Iris pigment epithelial cell (primary cell): ENCODE results near the gene PRDM16.
A peak's percentile ranks its signal among the peaks of the same experiment; 100 is the strongest.
"Not testable (repeated sequence)": the region's sequence is repeated elsewhere in the genome, so short reads cannot be mapped to it uniquely, and the experiment has no call there.

Source experiments
- DNase-seq: peaks from one replicate; pipeline ENCODE4 v3.0.0-alpha.2; 2011; ENCODE audit warnings: low read depth

The PRDM16 gene

GRCh38 chr1:3229081-3229725 is 160.2 kb downstream of the PRDM16 start:
- DNase-seq: no peak

- no peak for DNase-seq
These were observed 161.6 kb downstream of the PRDM16 start for GRCh38 chr1:3230553-3230952.

GRCh38 chr1:3231245-3231644 is 162.2 kb downstream of the PRDM16 start:
- no peak for DNase-seq

- DNase-seq: no peak
These were observed 162.8 kb downstream of the PRDM16 start for GRCh38 chr1:3231826-3232225.

GRCh38 chr1:3233031-3233430 is 164.0 kb downstream of the PRDM16 start:
- no peak for DNase-seq

GRCh38 chr1:3233551-3233950 is 164.5 kb downstream of the PRDM16 start:
- no peak for DNase-seq

- DNase-seq: no peak
These were observed 165.3 kb downstream of the PRDM16 start for GRCh38 chr1:3234281-3234680.

GRCh38 chr1:3234956-3235355 is 166.0 kb downstream of the PRDM16 start:
- DNase-seq: no peak

GRCh38 chr1:3235496-3235895 is 166.5 kb downstream of the PRDM16 start:
- no peak for DNase-seq

GRCh38 chr1:3236361-3236760 is 167.4 kb downstream of the PRDM16 start:
- DNase-seq: no peak

- no peak for DNase-seq
These were observed 168.0 kb downstream of the PRDM16 start for GRCh38 chr1:3236955-3237354.

GRCh38 chr1:3237570-3237969 is 168.6 kb downstream of the PRDM16 start:
- no peak for DNase-seq

- DNase-seq: peak; percentile 3
These were observed 169.1 kb downstream of the PRDM16 start for GRCh38 chr1:3237994-3238702.

- no peak for DNase-seq
These were observed 169.8 kb downstream of the PRDM16 start for GRCh38 chr1:3238703-3239278.

- not testable (repeated sequence) for DNase-seq
These were observed 171.0 kb downstream of the PRDM16 start for GRCh38 chr1:3239991-3240390.

GRCh38 chr1:3240524-3241235 is 171.7 kb downstream of the PRDM16 start:
- peak; percentile 10 for DNase-seq

GRCh38 chr1:3241236-3241550 is 172.2 kb downstream of the PRDM16 start:
- DNase-seq: no peak

GRCh38 chr1:3241673-3242407 is 172.8 kb downstream of the PRDM16 start:
- DNase-seq: no peak

- no peak for DNase-seq
These were observed 173.6 kb downstream of the PRDM16 start for GRCh38 chr1:3242408-3243260.

GRCh38 chr1:3243304-3243703 is 174.3 kb downstream of the PRDM16 start:
- no peak for DNase-seq
